Tibial nerve (tissue), 3 donors: Measurements from ENCODE around the gene TMEM19.

Experiments used
- CTCF ChIP-seq, 5 experiments: fragments of 200-600 bp in 3 of 5; fragments of 450-650 bp in 2 of 5; sonication (generic) in 3 of 5; IDR thresholded peaks; one replicate each; pipeline ENCODE4 v1.5.1; 2016 to 2019; ENCODE audit warnings: antibody characterized with exemption in 5 of 5, mild to moderate bottlenecking in 3 of 5, moderate library complexity in 2 of 5
- POLR2A ChIP-seq, 2 donors: fragments of 450-650 bp; IDR thresholded peaks; one replicate each; pipeline ENCODE4 v1.6.1; 2017; ENCODE audit warnings: antibody characterized with exemption in 2 of 2, mild to moderate bottlenecking in 2 of 2, moderate library complexity in 2 of 2

GRCh38 chr12:71652656-71653055 lies 33.2 kb upstream of the TMEM19 start:
- TF ChIP-seq CTCF (IDR thresholded peaks at IDR 0.05) (no peak), POLR2A (IDR thresholded peaks at IDR 0.05) (no peak)
